Mononuclear cell (primary cell): ENCODE measurements around the gene AK2. TPM values are rescaled to one million over a fixed set of nuclear protein-coding genes. Genes with fewer than 3 reads are reported as not detected.
"Not testable (repeated sequence)": the region's sequence is repeated elsewhere in the genome, so short reads cannot be mapped to it uniquely, and the experiment has no call there.

Source experiments
- H3K27me3 ChIP-seq: 2 replicates; pipeline ENCODE4 v1.6.0; 2011; ENCODE audit warnings: low read length, control low read depth; ENCODE audit not compliant: insufficient read depth
- H3K4me1 ChIP-seq: 2 replicates; pipeline ENCODE4 v1.5.1; 2011; ENCODE audit warnings: mild to moderate bottlenecking, low read length, control low read depth; ENCODE audit not compliant: insufficient read depth
- H3K4me3 ChIP-seq: 2 replicates; pipeline ENCODE4 v1.5.1; 2011; ENCODE audit warnings: mild to moderate bottlenecking, low read length, moderate library complexity
- H3K9me3 ChIP-seq: 2 replicates; pipeline ENCODE4 v1.5.1; 2011; ENCODE audit warnings: low read depth, mild to moderate bottlenecking, control low read depth, low read length
- total RNA-seq: library from RNA; depleted of rRNA; stranded (reverse); fragments of >200 nt; gene quantifications from one replicate; pipeline ENCODE4 v1.2.3, GENCODE V29; 2012

AK2 gene
- 29.1 TPM for total RNA-seq

DNA sequence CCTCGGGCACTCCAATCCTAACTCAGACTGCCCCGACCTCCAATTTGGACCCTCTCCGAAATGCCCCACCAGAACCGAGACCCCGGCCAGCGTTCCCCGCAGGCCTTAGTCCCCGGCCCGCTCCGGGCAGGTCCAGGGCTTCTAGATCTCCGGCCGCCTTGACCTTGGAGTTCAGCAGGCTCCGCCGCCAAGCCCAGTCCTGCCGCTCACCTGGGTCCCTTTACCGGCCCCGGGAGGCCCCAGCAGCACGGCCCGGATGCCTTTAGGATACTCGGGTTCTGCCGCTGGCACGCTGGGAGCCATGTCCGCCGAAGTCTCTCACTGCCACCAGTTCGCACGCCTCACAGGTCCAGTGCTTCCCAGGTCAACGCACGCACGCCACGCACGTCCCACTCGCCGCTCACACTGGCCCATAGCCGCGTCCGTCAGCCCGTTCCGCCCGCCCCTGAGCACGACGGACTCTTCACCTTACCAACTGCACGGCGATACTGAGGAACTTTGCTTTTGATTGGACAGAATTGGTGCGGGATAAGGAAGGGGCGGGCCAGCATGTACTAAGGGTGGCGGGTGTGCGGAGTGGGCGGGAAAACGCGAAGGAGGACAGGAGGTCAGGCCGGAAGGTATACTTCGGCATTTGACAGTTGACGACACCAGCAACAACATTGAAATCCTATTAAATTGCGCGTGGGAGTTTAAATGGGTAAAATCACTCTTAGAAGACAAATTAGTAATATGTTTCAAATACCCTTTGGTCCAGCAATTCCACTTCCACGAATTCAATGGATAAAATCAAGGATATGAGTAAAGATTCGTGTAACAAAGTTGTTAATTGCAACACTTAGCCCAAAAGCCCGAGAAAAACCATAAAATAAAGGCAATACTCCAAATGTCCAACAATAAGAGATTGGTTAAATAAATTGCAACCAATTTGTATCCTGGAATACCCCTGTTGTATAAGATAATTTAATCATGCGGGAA lies at the start of gene AK2:
TSS of gene AK2 (minus strand) at position 358 of the 978 bp plus-strand sequence. CDS start at position 303, 55 bp downstream.
- no peaks in the 10 kb centered on the region for H3K27me3 ChIP-seq
- peaks cover 76% of the 10 kb centered on the region for H3K4me1 ChIP-seq
- peak within 1 kb of the TSS; percentile 76 for H3K4me3 ChIP-seq
- no peaks in the 10 kb centered on the region for H3K9me3 ChIP-seq

DNA sequence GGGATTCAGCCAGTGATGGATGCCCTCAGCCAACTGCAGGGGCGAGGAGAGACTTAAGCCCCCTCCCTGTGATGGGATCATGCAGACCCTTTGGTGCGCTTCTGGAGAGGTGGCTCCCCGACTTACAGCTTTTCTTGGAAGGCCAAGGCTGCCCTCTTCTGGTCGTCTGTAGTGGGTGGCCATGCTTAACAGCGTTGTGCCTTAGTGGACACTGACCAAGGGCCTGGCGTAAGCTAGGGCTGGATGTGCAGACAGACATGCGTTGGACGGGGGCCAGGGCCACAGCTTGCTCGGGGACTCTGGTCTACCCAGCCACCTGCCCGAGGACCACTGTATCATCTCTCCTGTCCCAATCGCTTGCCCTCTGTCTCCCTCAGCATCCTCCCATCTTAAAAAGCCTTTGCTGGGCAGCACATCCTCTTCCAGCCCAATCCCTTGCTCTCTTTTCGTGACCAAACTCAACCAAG lies 49.7 kb upstream of the AK2 start:
- H3K27me3 ChIP-seq = peaks cover 11% of the 10 kb centered on the region
- H3K9me3 ChIP-seq = no peaks in the 10 kb centered on the region
- no peak overlapping the region for H3K4me3 ChIP-seq
- peaks cover 23% of the 10 kb centered on the region for H3K4me1 ChIP-seq

DNA sequence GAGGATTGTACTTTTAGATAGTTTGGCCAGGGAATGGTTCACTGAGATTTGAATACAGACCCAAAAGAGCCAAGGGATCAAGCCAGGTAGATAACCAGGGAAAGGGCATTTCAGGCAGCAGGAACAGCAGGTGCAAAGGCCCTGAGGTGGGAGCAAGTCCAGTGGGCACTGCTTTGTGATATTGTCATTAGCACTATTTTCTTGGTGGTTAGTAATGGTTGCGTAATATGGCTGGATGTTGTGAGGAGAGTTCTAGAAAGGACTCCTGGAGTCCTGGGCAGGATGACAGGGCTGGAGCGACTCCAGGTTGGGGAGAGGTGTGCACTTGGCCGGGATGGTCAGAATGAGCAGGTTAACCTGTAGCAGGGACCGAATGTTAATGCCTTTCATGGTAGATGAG lies 48.6 kb upstream of the AK2 start:
- H3K4me1 ChIP-seq = peaks cover 31% of the 10 kb centered on the region
- no peaks in the 10 kb centered on the region for H3K9me3 ChIP-seq
- H3K4me3 ChIP-seq = no peak overlapping the region
- peaks cover 12% of the 10 kb centered on the region for H3K27me3 ChIP-seq

DNA sequence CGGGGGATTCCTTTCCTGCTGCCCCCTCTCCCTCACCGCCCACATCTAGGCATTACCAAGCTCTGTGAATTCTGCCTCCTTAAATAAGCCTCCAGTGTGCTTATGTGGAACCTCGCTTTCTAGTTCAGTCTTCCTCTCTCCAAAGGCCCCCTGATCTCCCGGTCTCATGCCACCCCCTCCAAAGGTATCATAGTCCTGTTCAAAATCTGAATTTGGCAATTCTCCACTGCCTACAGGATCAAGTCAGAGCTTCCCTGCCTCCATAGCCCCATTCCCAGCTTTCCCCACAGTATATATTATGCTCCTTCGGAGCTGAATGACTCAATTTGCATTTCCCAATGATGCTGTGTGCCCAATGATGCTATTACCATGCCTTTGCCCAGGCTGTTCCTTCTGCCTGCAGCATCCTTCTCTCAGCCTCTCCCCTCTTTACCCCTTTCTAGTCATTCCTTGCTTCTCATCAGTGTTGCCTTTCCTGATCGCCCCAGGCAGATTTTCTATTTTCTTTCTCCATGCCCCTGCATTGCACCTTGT lies 46.0 kb upstream of the AK2 start:
- Histone ChIP-seq H3K4me1 (peaks cover 18% of the 10 kb centered on the region), H3K4me3 (no peak overlapping the region), H3K27me3 (peaks cover 12% of the 10 kb centered on the region), H3K9me3 (no peaks in the 10 kb centered on the region)

DNA sequence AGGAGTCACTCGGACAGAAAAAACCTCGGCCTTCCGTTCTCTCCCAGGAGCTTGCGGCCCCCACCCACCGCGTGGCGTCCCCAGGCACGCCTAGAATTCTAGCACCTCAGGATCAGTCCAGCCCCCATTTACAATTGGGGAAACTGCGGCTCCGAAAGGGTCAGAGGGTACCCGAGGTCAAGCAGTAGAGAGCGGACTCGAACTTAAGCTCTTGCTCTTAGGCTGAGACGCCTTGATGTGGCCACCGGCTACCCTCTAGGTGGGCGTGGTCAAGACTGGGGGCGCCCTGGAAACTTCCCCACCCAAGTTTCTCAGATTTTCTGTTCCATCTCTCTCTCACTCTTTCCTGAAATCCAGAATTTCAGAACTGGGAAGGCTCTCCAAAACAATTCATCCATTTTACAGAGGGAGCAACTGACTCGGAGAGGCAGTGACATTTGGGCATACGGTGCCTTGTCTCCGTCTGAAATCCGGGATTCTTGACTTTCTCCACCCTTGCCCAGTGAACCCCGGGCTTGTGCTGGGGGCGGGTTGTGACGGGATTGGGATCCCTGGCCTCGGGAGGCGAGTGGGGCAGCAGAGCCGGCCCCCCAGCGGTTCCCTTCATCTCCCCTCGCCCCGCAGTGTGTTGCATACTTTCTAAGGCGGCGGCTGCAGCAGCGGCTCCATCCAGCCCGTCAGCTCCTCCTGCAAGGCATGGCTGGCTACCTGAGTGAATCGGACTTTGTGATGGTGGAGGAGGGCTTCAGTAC lies 45.0 kb upstream of the AK2 start:
- peaks cover 12% of the 10 kb centered on the region for H3K27me3 ChIP-seq
- H3K4me3 ChIP-seq = peak overlapping the region; percentile 49
- H3K4me1 ChIP-seq = peaks cover 16% of the 10 kb centered on the region
- H3K9me3 ChIP-seq = no peaks in the 10 kb centered on the region

DNA sequence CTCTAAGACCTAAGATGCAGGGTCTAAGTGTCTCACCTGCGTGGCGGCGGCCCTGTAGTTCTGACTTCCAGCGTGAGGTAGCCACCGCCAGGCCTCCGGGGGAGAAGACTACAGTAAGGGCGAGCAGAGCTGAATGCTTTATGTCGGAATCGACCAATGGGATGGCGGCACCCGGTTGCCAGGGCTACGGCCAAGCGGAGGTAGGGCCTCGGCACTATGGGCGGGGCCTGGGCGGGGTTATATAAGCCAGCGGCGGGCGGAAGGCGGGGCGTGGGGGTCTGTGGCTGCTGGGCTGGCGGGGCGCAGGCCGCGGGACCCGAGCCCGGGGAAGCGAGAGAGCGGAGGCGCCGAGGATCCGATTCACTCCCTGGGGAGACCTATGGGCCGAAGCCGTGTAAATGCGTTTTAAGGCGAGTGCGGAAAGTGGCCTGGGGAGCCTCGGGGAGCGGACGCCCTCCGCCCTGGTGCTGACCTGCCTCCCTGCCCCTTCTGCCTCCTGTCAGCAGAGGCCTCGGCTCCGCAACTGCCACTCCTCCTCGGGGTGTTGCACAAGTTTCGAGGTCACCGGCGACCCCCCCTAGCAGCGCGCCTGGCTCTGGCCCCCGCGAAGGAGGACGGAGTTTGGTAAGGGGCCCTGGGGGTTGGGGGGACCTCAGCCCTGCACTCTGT lies 44.3 kb upstream of the AK2 start, which contains the start of gene AZIN2:
TSS of gene AZIN2 (plus strand) at position 269 of the 669 bp plus-strand sequence. CDS start 1,097 bp downstream, outside the sequence.
- H3K27me3 ChIP-seq = peaks cover 12% of the 10 kb centered on the region
- H3K4me1 ChIP-seq = peaks cover 16% of the 10 kb centered on the region
- no peaks in the 10 kb centered on the region for H3K9me3 ChIP-seq
- H3K4me3 ChIP-seq = peak within 1 kb of the TSS; percentile 49

DNA sequence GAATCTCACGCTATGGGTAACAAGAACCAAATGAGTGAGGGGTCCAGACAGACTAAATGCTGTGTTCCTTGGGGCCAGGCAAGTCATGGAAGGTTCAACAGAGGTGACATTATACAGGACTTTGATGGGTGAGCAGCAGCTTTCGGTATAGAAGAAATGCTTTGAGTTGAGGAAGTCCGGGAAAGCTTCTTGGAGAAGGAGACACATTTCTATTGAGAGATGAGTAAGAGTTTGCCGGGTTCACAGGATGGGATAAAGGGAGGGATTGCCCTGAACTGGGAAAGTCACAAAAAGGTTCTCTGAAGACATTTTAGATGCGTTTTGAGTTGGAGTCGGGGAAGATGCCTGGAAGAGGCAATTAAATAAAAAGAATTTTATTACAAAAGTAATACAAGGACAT lies 43.7 kb upstream of the AK2 start:
- H3K9me3 ChIP-seq = no peaks in the 10 kb centered on the region
- peak overlapping the region; percentile 49 for H3K4me3 ChIP-seq
- H3K4me1 ChIP-seq = peaks cover 16% of the 10 kb centered on the region
- peaks cover 12% of the 10 kb centered on the region for H3K27me3 ChIP-seq

DNA sequence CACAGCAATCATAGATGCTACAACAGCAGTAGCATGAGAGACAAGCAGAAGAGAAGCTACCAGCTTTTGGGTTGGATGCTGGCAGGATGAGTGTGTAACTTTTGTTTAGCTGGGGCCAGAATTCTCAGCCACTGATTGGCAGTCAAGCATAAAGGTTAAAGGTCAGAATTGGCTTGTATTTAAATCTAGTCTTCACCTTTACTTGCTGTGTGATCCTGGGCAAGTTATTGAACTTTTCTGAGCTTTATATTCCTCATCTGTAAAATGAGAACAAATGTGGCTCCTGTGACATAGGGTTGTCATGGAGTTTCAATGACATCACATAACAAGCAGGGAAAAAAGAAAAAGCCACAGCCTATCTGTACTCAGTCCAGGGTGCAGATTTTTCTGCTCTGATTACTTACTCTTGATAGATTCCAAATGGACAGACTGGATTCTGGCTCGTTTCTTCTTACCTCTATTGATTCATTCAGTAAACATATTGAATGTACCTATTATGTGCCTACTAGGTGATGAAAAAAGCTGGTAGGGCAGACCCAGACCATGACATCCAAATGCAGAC lies 41.4 kb upstream of the AK2 start:
- Histone ChIP-seq H3K9me3 (no peaks in the 10 kb centered on the region), H3K27me3 (peaks cover 12% of the 10 kb centered on the region), H3K4me3 (no peak overlapping the region), H3K4me1 (peaks cover 16% of the 10 kb centered on the region)

DNA sequence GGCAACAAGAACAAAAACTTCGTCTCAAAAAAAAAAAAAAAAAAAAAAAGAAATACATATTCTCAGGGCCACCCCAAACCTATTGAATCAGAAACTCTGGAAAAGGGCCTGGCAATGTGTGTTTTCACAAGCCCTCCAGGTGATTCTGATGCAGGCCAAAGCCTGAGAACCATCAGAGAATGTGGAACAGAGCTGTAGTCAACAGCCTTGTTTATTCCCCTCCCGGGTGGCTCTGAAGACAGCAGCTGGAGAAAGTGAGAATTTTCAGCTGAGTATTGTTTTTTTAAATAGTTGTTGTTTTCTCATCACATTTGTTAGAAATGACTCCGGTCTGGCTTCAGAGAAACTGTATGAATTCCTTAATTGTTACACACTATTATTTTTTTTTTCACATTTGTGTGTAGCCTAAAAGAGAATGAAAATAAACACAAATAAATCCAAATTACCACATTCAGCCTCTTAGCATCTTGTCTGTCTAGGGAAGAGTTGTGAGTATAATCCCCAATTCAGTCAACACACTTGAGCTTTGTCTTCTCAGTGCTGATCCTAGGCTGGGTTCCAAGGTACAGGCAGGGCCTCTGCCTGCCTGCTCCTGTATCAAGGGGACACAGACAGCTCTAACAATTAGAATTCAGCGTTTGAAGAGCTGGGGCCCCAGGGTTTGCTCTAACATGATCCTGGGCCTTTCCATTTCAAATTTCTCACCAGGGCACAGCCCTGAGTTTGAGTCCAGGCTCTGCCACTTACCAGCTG lies 37.7 kb upstream of the AK2 start:
- Histone ChIP-seq H3K27me3 (no peaks in the 10 kb centered on the region), H3K4me1 (no peaks in the 10 kb centered on the region), H3K9me3 (no peaks in the 10 kb centered on the region)

DNA sequence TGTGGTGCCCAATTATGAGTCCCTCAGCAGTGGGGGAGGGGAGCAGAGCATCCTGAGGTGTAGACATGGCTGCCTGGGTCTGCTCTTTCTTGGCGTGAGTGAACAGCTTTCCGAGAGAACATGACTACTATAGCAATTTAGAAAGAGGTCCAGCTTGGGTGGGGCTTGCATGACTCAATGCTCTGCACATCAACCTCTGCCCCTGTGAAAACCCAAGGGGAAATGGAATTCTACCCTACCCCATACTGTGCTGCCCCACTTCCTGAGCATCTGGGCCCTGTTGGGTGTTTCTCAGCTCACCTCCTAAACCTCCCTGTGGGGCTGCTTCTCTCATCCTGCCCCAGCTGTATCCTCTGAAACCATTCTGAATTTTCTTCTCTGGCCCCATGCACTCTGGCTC lies 36.0 kb upstream of the AK2 start:
- H3K9me3 ChIP-seq = no peaks in the 10 kb centered on the region
- H3K4me1 ChIP-seq = no peaks in the 10 kb centered on the region
- H3K4me3 ChIP-seq = no peak overlapping the region
- no peaks in the 10 kb centered on the region for H3K27me3 ChIP-seq

More for the DNA sequence above, 37.7 kb upstream of the AK2 start:
- no peak overlapping the region for H3K4me3 ChIP-seq

DNA sequence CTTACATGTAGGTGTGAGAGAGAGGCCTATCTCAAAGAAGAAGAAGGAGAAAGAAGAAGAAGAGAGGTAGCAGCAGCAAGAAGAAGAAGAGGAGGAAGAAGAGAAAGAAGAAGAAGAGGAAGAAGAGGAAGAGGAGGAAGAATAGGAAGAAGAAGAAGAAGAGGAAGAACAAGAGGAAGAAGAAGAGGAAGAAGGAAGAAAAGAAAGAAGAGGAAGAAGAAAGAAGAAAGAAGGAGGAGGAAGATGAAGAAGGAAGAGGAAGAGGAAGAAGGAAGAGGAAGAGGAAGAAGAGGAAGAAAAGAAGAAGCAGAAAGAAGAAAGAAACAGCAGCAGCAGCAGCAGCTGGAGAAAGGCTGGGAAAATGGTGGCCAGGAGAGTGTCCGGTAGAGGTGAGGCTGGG lies 33.9 kb upstream of the AK2 start:
- H3K27me3 ChIP-seq = no peaks in the 10 kb centered on the region
- no peaks in the 10 kb centered on the region for H3K4me1 ChIP-seq
- no peaks in the 10 kb centered on the region for H3K9me3 ChIP-seq
- no peak overlapping the region for H3K4me3 ChIP-seq

DNA sequence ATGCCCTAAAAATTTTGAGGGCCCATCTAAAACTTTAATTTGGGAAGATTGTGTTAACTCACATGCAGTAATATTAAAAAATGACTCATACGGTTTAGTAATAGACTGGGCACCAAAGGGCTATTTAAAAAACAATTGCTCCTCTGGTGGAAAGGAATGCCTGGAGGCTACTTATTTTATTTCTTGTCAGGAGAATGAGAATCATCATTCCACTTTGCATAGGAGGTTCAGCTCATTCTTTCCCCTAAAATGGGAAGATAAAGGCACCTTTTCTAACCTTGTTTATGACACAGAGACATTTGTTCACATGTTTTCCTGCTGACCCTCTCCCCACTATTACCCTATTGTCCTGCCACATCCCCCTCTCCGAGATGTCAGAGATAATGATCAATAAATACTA lies 31.4 kb upstream of the AK2 start:
- not testable (repeated sequence) for H3K27me3 ChIP-seq, H3K4me1 ChIP-seq, H3K4me3 ChIP-seq
- H3K9me3 ChIP-seq = peaks cover 19% of the 10 kb centered on the region

DNA sequence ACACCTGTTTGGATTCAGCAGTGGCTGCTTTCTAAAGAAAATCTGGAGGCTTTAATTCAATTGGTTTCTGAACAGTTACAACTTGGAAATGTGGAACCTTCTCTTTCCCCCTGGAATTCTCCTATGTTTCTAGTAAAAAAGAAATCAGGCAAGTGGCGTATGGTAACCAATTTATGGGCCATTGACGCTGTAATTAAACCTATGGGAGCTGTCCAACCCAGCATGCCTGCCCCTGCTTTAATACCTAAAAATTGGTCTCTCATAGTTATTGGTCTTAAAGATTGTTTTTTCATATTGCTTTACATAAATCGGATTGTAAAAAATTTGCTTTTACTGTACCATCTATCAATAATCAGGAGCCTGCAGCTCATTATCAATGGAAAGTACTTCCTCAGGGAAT lies 29.8 kb upstream of the AK2 start:
- H3K4me1 ChIP-seq, H3K4me3 ChIP-seq, H3K27me3 ChIP-seq: not testable (repeated sequence)
- H3K9me3 ChIP-seq = peaks cover 26% of the 10 kb centered on the region

DNA sequence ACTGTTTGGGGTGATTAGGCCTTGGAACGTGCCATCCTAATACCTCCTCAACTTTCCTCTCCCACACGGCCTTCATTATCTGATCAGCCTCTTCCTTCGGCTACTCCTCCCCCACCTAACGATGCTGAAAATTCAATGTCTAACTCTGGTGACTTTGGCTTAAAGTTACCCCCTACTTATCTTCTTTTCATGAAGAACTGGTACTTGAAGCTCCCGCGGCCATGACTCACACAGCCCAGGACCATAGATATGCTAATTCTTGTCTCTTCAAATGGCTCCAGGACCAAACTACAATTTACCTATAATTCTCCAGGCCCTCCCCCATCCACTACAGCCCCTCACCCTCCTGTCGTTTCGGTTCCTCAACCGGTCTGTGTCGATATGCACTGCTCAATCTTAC lies 28.6 kb upstream of the AK2 start:
- H3K27me3 ChIP-seq = no peaks in the 10 kb centered on the region
- no peaks in the 10 kb centered on the region for H3K4me1 ChIP-seq
- H3K9me3 ChIP-seq = peaks cover 26% of the 10 kb centered on the region
- no peak overlapping the region for H3K4me3 ChIP-seq
